Pulmonary artery endothelial cell (primary cell): Measurements from ENCODE around the gene ZNF541. TPM values are rescaled to one million over a fixed set of nuclear protein-coding genes. Genes with fewer than 3 reads are reported as not detected.

ENCODE experiments used
- DNase-seq: peaks from one replicate; pipeline ENCODE4 v3.0.0-alpha.2; 2011; ENCODE audit warnings: low read depth, low spot score
- total RNA-seq: library from RNA; depleted of rRNA; stranded (reverse); fragments of >200 nt; gene quantifications from 2 replicates; pipeline ENCODE4 v1.2.3, GENCODE V29; 2014

The ZNF541 gene
- total RNA-seq = 0.07 TPM in 1 of 2 replicates, not detected in the other

DNA sequence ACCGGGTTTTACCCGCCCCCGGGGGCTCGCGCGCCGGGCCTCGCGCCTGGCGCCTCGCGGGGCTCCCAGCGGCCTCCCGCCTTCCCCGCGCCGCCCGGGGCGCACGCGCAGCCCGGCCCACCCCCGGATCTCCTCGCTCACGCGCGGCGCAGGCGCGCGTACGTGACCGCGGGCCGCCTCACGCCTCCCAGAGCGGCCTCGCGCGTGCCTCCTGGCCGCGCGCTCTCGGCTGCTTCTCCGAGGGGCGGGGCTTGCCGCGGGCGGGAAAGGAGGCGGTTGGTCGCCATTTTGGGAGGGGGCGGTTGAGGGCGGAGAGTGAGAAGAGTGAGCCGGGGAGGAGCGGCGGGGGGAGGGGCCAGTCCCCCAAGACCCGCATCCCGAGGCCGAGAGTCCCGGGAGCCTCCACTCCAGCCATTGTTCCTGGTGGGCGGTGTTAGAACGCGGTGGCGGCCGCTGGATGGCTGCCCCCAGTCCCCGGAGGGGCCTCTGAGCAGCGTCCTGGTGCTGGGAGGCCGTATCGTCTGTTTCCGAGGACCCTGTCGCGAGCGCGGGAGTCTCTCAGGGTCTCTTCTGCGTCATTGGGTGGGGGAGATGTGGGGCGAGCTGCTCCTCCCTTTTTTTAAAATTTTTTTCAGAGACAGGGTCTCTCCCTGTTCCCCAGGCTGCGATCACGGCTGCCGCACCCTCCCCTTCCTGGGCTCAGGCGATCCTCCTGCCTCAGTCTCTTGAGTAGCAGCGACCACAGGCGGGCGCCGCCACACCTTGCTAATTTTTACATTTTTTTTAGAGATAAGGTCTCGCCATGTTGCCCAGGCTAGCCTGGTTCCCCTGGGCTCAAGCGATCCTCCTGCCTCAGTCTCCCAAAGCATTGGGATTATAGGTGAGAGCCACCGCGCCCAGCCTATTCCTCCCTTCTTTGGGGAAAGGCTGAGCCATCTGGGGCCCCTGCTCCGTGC, at the start of gene ZNF541:
Gene ZNF541 (minus strand): TSS at position 78 of the 956 bp plus-strand sequence. CDS start 17,292 bp downstream, outside the sequence.
- DNase-seq = no peak

DNA sequence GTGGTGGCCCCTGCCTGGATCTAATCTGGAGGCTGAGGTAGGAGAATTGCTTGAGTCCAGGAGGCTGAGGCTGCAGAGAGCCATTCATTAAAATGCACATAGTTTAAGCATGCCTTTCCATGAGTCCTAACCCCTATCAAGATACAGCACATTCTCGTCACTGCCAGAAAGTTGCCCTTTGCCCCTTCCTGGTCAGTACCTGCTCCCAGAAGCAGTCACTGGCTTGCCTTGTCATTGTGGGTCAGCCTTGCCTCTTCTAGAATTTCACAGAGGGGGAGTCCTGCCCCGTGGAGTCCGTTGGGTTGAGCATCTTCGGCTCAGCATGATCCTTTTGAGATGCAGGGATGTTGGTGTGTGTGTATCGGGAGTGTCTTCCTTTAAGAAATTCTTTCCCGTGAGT, 46.8 kb upstream of the ZNF541 start:
- DNase-seq = no peak

DNA sequence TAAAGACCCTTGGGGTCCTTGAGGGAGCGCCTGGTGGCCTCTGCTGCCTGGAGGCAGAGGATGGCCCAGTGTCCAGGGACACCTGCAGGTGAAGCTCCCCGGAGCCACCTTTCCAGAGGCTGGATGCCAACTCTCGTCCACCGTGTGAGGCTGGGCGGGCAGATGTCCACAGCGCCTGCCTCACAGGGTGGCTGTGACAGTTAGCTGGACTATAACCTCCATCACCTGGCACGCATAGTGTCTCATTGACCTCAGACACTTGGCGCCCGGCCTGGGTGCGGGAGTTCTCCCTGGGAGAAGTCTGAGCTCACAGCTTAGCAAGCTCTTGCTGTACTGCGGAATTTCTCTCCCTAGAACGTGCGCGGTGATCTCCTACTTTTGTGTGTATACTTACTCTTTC, 45.8 kb upstream of the ZNF541 start:
- DNase-seq = no peak

GRCh38 chr19:47615714-47616113, 42.8 kb upstream of the ZNF541 start:
- DNase-seq = no peak

GRCh38 chr19:47615230-47615629, 42.3 kb upstream of the ZNF541 start:
- DNase-seq = no peak

DNA sequence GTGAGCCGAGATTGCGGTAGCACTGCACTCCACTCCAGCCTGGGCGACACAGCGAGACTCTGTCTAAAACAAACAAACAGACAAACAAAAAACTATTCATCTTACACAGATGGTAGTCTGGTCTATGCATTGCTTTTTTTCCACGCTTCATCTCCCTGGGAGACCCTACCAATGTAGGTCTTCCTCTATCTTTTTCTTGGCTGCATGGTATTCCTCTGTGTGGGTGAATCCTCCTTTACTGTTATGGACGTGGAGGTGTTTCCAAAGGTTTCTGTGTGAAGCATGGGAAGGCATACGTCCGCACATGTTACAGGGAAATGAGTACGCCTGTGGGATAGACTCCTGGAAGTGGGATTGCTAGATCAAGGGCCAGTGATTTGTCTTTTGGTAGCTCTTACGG, 41.6 kb upstream of the ZNF541 start:
- DNase-seq = no peak

DNA sequence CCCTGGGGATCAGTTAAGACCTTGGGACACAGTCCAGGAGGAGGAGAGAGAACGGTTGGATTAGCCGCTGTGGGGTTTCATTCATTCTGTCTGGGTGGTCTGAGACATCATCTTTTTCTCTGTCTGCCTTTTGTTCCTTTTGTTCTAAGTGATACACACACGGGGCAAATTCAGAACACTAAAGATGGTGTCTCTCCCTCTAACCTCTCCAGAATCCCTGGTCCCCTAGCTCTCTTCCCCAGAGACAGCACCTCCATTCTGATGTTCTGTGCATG, 41.0 kb upstream of the ZNF541 start:
- no peak for DNase-seq

DNA sequence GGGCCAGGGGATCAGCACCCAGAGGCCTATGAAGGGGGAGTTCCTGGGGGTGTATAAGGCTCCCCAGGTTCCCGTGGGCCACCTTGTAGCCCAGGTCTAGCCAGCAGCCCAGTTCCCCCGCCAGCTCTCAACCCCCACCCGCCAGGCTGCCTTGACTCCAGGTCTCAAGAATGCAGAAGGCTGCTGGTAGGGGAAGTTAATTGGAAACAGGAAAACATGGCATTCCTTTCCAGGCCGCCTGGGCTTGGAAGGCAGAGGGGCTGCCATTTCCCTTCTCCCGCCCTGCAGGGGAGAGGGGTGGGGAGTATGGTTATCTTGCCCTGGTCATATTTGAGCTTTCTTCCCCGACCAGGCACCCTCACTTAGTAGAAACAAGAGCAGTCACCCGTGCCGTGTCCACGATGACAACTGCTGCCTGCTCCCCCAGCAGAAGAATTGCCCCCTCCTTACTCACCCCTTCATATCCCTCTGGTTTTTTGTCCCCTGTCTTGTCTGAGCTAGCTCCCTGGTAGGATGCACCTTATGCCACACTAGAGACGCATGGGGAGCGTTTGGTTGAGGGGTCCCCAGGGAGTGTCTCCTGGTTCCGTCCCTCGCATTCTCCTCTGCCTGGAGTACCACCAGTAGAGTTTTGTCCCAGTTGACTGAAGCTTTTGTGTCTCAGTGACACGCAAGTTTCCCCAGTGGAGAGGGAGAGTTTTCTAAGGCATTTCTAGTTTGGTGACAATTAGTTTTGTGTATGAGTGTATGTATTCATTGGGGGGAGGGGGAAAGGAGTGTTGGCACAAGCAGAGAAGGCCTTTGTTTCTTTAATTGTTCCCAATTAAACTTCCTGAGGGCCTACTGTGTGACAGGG, 40.4 kb upstream of the ZNF541 start:
- DNase-seq = peak; percentile 53

GRCh38 chr19:47610902-47611301, 38.0 kb upstream of the ZNF541 start:
- no peak for DNase-seq

DNA sequence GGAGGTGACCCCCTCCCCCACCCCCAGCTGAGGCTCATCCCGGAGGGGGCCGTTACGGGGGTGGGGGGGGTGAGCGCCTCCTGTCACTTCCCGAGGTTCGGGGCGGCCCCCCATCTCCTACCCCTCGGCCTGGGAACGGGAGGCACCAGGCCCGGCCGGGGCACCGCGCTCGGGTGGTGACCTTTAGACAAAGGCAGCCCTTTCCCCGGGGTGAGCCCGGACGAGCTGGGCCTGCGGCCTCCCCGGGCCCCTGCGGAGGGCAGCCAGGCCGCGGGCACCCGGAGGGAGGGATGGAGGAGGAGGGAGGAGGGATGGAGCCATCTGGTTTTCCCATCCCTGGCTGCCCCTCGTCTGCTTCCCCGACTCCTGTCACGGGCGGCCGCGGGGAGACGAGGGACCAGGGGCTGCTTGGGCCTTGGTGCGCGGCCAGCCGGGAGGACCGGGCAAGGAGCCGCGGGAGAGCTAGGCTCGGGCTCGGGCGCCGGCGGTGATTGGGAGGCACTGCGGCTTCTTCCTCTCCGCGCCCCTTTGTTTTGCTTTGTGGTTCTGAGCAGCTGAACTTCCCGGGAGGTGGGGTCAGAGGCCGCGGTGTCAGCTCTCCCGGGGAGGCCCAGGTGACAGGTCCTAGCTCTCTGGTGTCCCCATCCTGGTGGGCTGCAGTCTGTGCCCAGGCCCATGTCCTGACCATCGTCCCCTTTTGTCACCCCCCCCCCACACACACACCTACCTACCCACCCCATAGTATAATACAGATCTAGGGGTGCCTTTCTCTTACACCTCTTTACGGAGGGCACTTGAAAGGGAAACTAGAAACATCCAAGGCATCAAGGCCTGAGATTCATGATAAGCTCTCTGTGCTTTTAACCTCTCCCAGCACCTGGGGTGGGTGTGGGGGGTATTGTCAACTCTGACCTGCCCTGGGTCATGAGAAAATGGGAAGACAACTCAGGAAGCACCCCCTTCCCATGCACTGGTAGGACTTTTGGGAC, 37.3 kb upstream of the ZNF541 start:
- DNase-seq = no peak

GRCh38 chr19:47608969-47609905, 36.3 kb upstream of the ZNF541 start, which contains the start of gene BICRA:
TSS of gene BICRA (plus strand) at chr19:47609134. CDS start at chr19:47673575, 64,441 bp downstream.
- peak; percentile 37 for DNase-seq

- peak; percentile 69 for DNase-seq
These were observed 35.3 kb upstream of the ZNF541 start for GRCh38 chr19:47608074-47608918.

GRCh38 chr19:47607564-47608073, 34.7 kb upstream of the ZNF541 start:
- DNase-seq = no peak

- no peak for DNase-seq
These were observed 31.0 kb upstream of the ZNF541 start for GRCh38 chr19:47603706-47604565.

- no peak for DNase-seq
These were observed 28.4 kb upstream of the ZNF541 start for GRCh38 chr19:47601180-47601904.

DNA sequence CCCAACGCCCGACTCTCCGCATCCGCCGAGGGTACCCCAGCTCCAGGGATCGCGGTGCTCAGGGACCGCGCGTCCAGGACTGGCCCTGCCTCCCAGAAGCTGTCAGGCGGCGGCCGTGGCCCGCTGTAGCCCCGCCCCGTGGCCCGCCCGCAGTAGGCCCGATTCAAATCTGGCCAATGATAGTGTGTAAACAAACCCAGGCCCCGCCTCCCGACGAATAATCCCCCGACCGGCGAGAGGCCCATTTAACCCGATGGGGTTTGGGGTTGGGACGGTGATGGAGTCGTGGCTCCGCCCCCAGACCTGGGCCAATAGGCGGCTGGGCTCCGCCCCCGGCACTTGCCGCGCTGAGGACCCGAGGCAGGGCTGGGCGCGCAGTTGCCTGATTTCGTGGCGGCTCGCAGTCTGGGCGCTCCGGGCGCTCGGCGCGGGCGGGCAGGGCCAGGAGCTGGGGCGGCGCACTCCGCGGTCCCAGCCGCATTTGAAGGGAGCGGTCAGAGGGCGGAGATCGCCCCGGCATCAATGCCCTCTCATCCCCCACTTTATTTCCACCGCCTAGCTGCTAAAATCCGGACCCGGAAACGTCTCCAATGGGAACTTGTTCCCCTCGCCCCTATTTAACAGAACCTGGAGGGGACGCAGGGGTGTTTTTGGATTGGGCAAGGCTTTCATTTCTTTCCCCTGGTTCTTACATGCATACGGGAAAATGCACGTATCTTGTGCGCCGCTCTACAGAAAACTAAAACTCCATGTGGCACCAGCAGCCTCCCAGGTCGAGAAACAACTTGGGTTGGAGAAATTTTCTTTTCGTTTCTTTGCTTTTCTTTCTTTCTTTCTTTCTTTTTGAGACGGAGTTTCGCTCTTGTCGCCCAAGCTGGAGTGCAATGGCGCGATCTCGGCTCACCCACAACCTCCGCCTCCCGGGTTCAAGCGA, 27.6 kb upstream of the ZNF541 start:
- peak; percentile 94 for DNase-seq
